Kidney (tissue), 14 donors: ENCODE measurements around the gene SRSF4. TPM values are rescaled to one million over a fixed set of nuclear protein-coding genes. Genes with fewer than 3 reads are reported as not detected.
"Not testable (repeated sequence)": the region's sequence is repeated elsewhere in the genome, so short reads cannot be mapped to it uniquely, and the experiment has no call there.

Source experiments
- DNase-seq, 5 donors: peaks; one replicate each; pipeline ENCODE4 v3.0.0-alpha.2; 2013 to 2020
- FAIRE-seq: peaks from 2 replicates; lab custom pipeline; 2012; peaks lifted over from hg19 to GRCh38; lab: Jason Lieb, UNC
- H3K27ac ChIP-seq, 2 donors: one replicate each; pipeline ENCODE4 v1.7.0; 2013; ENCODE audit warnings: low read depth in 2 of 2, low read length in 2 of 2, inconsistent platforms in 1 of 2
- H3K27me3 ChIP-seq: one replicate; pipeline ENCODE4 v1.7.1; 2013; ENCODE audit warnings: low read length, inconsistent platforms; ENCODE audit not compliant: control insufficient read depth, insufficient read depth
- H3K36me3 ChIP-seq, 3 donors: one replicate each; pipeline versions ENCODE4 v1.7.0 to v1.7.1; 2013; ENCODE audit warnings: low read length in 3 of 3, control low read depth in 1 of 3, inconsistent platforms in 1 of 3; ENCODE audit not compliant: insufficient read depth in 3 of 3, control insufficient read depth in 2 of 3
- H3K4me1 ChIP-seq, 3 donors: one replicate each; pipeline versions ENCODE4 v1.7.0 to v1.7.1; 2013; ENCODE audit warnings: low read length in 3 of 3, inconsistent platforms in 1 of 3, low read depth in 1 of 3; ENCODE audit not compliant: control insufficient read depth in 2 of 3, insufficient read depth in 2 of 3
- H3K4me3 ChIP-seq, 3 donors: one replicate each; pipeline versions ENCODE4 v1.7.0 to v1.8.1; 2013; ENCODE audit warnings: low read length in 3 of 3, control low read depth in 1 of 3, inconsistent platforms in 1 of 3
- H3K9ac ChIP-seq, 3 donors: one replicate each; pipeline versions ENCODE4 v1.7.0 to v1.7.1; 2013; ENCODE audit warnings: low read length in 3 of 3, control low read depth in 1 of 3, inconsistent platforms in 1 of 3
- H3K9me3 ChIP-seq, 3 donors: one replicate each; pipeline versions ENCODE4 v1.7.0 to v1.7.1; 2013; ENCODE audit warnings: low read length in 3 of 3, control low read depth in 1 of 3, inconsistent platforms in 1 of 3; ENCODE audit not compliant: control insufficient read depth in 2 of 3, insufficient read depth in 1 of 3
- CTCF ChIP-seq: IDR thresholded peaks from 3 replicates; pipeline ENCODE4 v1.5.1; 2012; ENCODE audit warnings: mild to moderate bottlenecking, moderate library complexity, borderline replicate concordance; ENCODE audit not compliant: insufficient read depth; ENCODE audit errors: extremely low read depth
- intact Hi-C: fragments of 100-400 bp; cut with DNase I; formaldehyde crosslinking; loops from one replicate; pipeline ENCODE4 v1.11.1; 2022
- polyA plus RNA-seq: library from polyadenylated mRNA; stranded (reverse); fragments of 350-450 nt; fragmentation: Illumina TruSeq; extraction: RNeasy Lipid Tissue Mini Kit (QIAGEN cat#74804); gene quantifications from one replicate; pipeline ENCODE4 v1.2.3, GENCODE V29; 2014; ENCODE audit warnings: low read depth, low replicate concordance; ENCODE audit not compliant: insufficient read depth
- total RNA-seq: library from RNA; stranded (reverse); fragmentation: NEBNext Ultra II Directional; extraction: Animal tissue kit (Norgen Biotek cat#: 25700); gene quantifications from one replicate; pipeline ENCODE4 v1.2.1, GENCODE V29; 2021
- donor health status: control.
- donor health status: control.
- donor health status: control.
- donor health status: control.
- donor health status: control.
- donor health status: DM: yes; HTN: yes; CAD: no.
- donor health status: Normal renal cell carcinoma (clear cell type).

The SRSF4 gene
- total and polyA plus RNA-seq, 2 donors from 2014 or later: 48.4 to 72.3 TPM

DNA sequence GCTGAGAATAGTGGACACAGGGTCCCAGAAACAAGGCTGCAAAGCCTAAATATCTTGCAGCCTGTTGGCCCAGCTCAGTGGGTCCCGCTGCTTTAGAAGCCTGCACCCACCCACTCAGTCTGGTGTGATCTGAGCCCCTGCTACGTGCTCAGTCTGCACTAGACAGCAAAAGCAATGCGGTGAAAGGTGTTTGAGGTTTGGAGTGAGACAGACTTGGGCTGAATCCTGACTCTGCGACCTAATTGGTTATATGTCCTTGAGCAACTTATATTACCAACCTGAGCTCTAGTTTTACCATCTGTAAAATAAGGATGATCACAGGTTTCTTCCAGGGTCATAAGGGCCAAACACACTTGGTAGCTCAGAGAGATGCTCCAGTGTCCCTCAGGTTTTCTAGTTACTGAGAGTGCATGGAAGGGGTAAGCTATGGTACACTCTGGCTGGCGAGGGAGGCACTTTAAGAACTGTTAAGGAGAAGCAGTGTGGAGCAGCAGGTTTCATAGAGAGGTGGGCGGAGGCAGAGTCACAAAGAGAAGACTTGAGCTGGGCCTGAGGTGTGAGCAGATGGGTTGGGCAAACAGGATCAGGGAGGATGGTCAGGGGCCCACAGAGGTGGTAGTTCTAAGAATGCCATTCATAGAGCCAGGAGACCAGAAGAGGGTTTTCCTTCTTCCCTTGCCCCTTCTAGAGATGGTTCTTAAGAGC, 68.1 kb downstream of the SRSF4 start:
- peaks cover 0 to 2% (median 0%) of the 10 kb centered on the region in 3 donors for H3K36me3 ChIP-seq
- H3K27me3 ChIP-seq: no peaks in the 10 kb centered on the region
- FAIRE-seq (no peak), DNase-seq (no peak)
- no peak for TF ChIP-seq CTCF
- H3K9me3 ChIP-seq: no peaks in the 10 kb centered on the region
- no peak overlapping the region for H3K4me3 ChIP-seq
- no peaks in the 10 kb centered on the region for H3K4me1 ChIP-seq
- intact Hi-C loops: no loop called here
- no peak overlapping the region for H3K9ac ChIP-seq
- H3K27ac ChIP-seq: no peak overlapping the region

DNA sequence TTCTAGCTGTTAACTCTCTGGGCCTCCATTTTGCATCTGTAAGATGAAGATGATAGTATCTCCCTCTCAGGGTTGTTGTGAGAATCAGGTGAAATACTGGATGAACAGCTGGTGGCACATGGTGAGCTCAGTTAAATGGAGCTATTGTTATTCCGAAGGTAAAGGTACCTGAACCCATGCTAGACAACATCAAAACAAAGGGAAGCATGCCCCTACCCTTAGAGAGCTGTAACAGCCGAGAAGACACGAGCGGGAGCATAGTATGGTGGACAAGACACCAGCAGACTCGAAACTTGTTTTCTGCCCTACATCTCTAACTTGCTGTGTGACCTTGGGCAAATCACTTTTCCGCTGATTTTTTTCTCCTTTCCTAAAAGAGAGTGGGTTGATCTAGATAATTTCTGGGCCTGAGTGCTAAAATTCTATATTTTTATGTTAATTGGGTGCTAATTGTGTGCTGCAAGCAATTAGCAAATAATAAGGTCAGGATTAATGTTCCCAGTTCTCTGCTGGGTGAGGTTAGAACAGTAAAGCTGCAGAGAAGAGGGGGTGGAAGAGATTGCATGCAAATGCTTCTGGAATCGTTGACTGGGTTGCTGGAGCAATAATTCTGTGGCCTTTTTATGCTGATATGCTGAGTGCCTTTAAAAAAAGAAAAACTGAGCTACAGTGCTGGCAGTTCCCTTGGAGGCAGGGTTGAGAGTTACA, 68.8 kb downstream of the SRSF4 start:
- Histone ChIP-seq H3K27ac (no peak overlapping the region), H3K4me1 (no peaks in the 10 kb centered on the region), H3K36me3 (peaks cover 0 to 2% (median 0%) of the 10 kb centered on the region in 3 donors), H3K9me3 (no peaks in the 10 kb centered on the region), H3K4me3 (no peak overlapping the region), H3K9ac (no peak overlapping the region), H3K27me3 (no peaks in the 10 kb centered on the region)
- no peak for TF ChIP-seq CTCF
- intact Hi-C loops: no loop called here
- DNase-seq: no peak
- no peak for FAIRE-seq

DNA sequence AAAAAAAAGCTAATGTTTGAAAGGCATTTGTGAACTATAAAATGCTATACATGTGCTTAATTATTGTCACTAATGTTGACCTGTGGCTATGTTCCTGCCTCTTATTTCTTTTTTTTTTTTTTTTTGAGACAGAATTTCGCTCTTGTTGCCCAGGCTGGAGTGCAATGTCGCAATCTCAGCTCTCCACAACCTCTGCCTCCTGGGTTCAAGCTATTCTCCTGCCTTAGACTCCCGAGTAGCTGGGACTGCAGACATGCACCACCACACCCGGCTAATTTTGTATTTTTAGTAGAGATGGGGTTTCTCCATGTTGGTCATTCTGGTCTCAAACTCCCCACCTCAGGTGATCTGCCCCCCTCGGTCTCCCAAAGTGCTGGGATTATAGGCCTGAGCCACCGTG, 73.7 kb downstream of the SRSF4 start:
- FAIRE-seq, H3K9me3 ChIP-seq: not testable (repeated sequence)

GRCh38 chr1:29105822-29106221, 75.9 kb downstream of the SRSF4 start:
- no peak for TF ChIP-seq CTCF
- FAIRE-seq: no peak

More for the DNA sequence above, 73.7 kb downstream of the SRSF4 start:
- intact Hi-C loops, H3K9ac ChIP-seq, H3K27me3 ChIP-seq, H3K4me1 ChIP-seq, H3K36me3 ChIP-seq, H3K27ac ChIP-seq, DNase-seq, H3K4me3 ChIP-seq: not testable (repeated sequence)

More at GRCh38 chr1:29105822-29106221, 75.9 kb downstream of the SRSF4 start:
- H3K4me1 ChIP-seq: no peaks in the 10 kb centered on the region
- H3K27ac ChIP-seq: no peak overlapping the region
- intact Hi-C loops: no loop called here
- no peak overlapping the region for H3K4me3 ChIP-seq
- DNase-seq: no peak
- no peak overlapping the region for H3K9ac ChIP-seq
- H3K27me3 ChIP-seq: no peaks in the 10 kb centered on the region
- peaks cover 0 to 3% (median 0%) of the 10 kb centered on the region in 3 donors for H3K36me3 ChIP-seq
- no peaks in the 10 kb centered on the region for H3K9me3 ChIP-seq
